HuH-7 (cell line): Measurements from ENCODE around the gene LITAF.

Source experiments
- DNase-seq: peaks from one replicate; pipeline ENCODE4 v3.0.0; 2011; ENCODE audit warnings: low spot score

LITAF gene

GRCh38 chr16:11550791-11551498 is 35.8 kb downstream of the LITAF start:
- no peak for DNase-seq

- no peak for DNase-seq
Observed at GRCh38 chr16:11547118-11547916, 39.4 kb downstream of the LITAF start.

- no peak for DNase-seq
Observed at GRCh38 chr16:11546608-11547061, 40.1 kb downstream of the LITAF start.

- DNase-seq = no peak
Observed at GRCh38 chr16:11543661-11544393, 42.9 kb downstream of the LITAF start.

- no peak for DNase-seq
Observed at GRCh38 chr16:11542069-11542744, 44.5 kb downstream of the LITAF start.

GRCh38 chr16:11539641-11540050 is 47.1 kb downstream of the LITAF start:
- DNase-seq = no peak

GRCh38 chr16:11538880-11539279 is 47.8 kb downstream of the LITAF start:
- DNase-seq = no peak

GRCh38 chr16:11536104-11536866 is 50.4 kb downstream of the LITAF start:
- DNase-seq = no peak

GRCh38 chr16:11535494-11535893 is 51.2 kb downstream of the LITAF start:
- no peak for DNase-seq

- DNase-seq = no peak
Observed at GRCh38 chr16:11534262-11534661, 52.5 kb downstream of the LITAF start.

GRCh38 chr16:11533588-11533987 is 53.1 kb downstream of the LITAF start:
- no peak for DNase-seq

GRCh38 chr16:11530171-11530940 is 56.4 kb downstream of the LITAF start:
- no peak for DNase-seq

- no peak for DNase-seq
Observed at GRCh38 chr16:11529285-11529684, 57.4 kb downstream of the LITAF start.

- no peak for DNase-seq
Observed at GRCh38 chr16:11528053-11528452, 58.7 kb downstream of the LITAF start.

GRCh38 chr16:11526655-11527350 is 59.9 kb downstream of the LITAF start:
- DNase-seq = no peak

GRCh38 chr16:11524098-11524760 is 62.5 kb downstream of the LITAF start:
- no peak for DNase-seq

- DNase-seq = no peak
Observed at GRCh38 chr16:11521055-11521454, 65.7 kb downstream of the LITAF start.

- DNase-seq = no peak
Observed at GRCh38 chr16:11520442-11520841, 66.3 kb downstream of the LITAF start.

- DNase-seq = no peak
Observed at GRCh38 chr16:11517961-11518360, 68.8 kb downstream of the LITAF start.
